Peyer's patch (tissue), 4 donors: ENCODE data around the gene PRRG2. TPM values are rescaled to one million over a fixed set of nuclear protein-coding genes. Genes with fewer than 3 reads are reported as not detected.

ENCODE experiments used
- DNase-seq, 3 donors: peaks; one replicate each; pipeline ENCODE4 v3.0.0-alpha.2; 2017 to 2019
- H3K27ac ChIP-seq, 4 donors: fragments of 200-600 bp; sonication (generic); one replicate each; pipeline ENCODE4 v1.5.1; 2016 to 2019
- H3K27me3 ChIP-seq, 2 donors: fragments of 200-600 bp; sonication (generic); one replicate each; pipeline ENCODE4 v1.5.1; 2019
- H3K36me3 ChIP-seq, 3 donors: fragments of 200-600 bp; sonication (generic); one replicate each; pipeline ENCODE4 v1.5.1; 2016 to 2019
- H3K4me1 ChIP-seq, 4 donors: fragments of 200-600 bp; sonication (generic); one replicate each; pipeline ENCODE4 v1.5.1; 2016 to 2019
- H3K4me3 ChIP-seq, 4 donors: fragments of 200-600 bp; sonication (generic); 1 replicate in 3 of 4; 2 replicates in 1 of 4; pipeline ENCODE4 v1.5.1; 2016 to 2019; ENCODE audit warnings: mild to moderate bottlenecking in 1 of 4
- H3K9me3 ChIP-seq, 4 donors: fragments of 200-600 bp; sonication (generic); one replicate each; pipeline ENCODE4 v1.5.1; 2016 to 2019; ENCODE audit warnings: mild to moderate bottlenecking in 1 of 4
- POLR2A ChIP-seq, 2 donors: fragments of 450-650 bp; IDR thresholded peaks; one replicate each; pipeline ENCODE4 v1.5.1; 2017; ENCODE audit warnings: antibody characterized with exemption in 2 of 2, mild to moderate bottlenecking in 2 of 2, moderate library complexity in 2 of 2
- total RNA-seq, 4 donors: library from RNA; depleted of rRNA; stranded (reverse); fragments of >200 nt; gene quantifications; one replicate each; pipeline ENCODE4 v1.1.0, GENCODE V29; 2016
- TF ChIP-seq, protein P1 (sequence below), 6 experiments: fragments of 450-650 bp in 4 of 6; fragments of 200-600 bp in 2 of 6; sonication (generic) in 1 of 6; IDR thresholded peaks; one replicate each; pipeline ENCODE4 v1.5.1; 2017 to 2019; ENCODE audit warnings: antibody characterized with exemption in 6 of 6, mild to moderate bottlenecking in 3 of 6, moderate library complexity in 1 of 6

Gene PRRG2
- total RNA-seq, 4 donors from 2014 or later: 1.7 to 20.8 (median 13.1) TPM

DNA sequence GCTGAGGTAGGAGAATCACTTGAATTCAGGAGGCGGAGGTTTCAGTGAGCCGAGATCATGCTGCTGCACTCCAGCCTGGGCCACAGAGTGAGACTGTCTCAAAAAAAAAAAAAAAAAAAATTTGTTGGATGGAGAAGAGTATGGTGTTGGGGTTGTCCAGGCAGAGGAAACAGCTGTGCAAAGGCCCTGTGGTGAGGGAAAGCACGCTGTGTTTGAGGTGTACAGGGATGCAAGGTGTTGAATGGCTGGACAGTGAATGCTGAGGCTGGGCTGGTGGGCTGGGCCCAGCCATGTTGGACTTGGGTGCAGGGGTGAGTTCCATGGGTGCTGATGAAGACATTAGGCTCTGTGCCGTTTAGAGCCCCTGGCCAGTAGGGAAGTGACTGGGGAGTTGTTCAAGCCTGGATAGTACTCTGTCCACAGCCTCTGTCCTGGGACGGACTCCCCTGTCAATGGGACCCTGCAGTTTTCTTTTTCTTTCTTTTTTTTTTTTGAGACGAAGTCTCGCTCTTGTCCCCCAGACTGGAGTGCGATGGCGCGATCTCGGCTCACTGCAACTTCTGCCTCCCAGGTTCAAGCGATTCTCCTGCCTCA is 28.5 kb downstream of the PRRG2 start:
- DNase-seq: no peak
- no peaks in the 10 kb centered on the region for H3K9me3 ChIP-seq
- no peak for TF ChIP-seq POLR2A (IDR thresholded peaks at IDR 0.05)
- TF ChIP-seq, protein P1, sequence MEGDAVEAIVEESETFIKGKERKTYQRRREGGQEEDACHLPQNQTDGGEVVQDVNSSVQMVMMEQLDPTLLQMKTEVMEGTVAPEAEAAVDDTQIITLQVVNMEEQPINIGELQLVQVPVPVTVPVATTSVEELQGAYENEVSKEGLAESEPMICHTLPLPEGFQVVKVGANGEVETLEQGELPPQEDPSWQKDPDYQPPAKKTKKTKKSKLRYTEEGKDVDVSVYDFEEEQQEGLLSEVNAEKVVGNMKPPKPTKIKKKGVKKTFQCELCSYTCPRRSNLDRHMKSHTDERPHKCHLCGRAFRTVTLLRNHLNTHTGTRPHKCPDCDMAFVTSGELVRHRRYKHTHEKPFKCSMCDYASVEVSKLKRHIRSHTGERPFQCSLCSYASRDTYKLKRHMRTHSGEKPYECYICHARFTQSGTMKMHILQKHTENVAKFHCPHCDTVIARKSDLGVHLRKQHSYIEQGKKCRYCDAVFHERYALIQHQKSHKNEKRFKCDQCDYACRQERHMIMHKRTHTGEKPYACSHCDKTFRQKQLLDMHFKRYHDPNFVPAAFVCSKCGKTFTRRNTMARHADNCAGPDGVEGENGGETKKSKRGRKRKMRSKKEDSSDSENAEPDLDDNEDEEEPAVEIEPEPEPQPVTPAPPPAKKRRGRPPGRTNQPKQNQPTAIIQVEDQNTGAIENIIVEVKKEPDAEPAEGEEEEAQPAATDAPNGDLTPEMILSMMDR (IDR thresholded peaks at IDR 0.05): no peak
- H3K4me3 ChIP-seq: no peak overlapping the region
- no peaks in the 10 kb centered on the region for H3K27me3 ChIP-seq
- peaks cover 0 to 67% (median 0%) of the 10 kb centered on the region in 3 donors for H3K36me3 ChIP-seq
- H3K4me1 ChIP-seq: no peaks in the 10 kb centered on the region
- no peak overlapping the region for H3K27ac ChIP-seq

DNA sequence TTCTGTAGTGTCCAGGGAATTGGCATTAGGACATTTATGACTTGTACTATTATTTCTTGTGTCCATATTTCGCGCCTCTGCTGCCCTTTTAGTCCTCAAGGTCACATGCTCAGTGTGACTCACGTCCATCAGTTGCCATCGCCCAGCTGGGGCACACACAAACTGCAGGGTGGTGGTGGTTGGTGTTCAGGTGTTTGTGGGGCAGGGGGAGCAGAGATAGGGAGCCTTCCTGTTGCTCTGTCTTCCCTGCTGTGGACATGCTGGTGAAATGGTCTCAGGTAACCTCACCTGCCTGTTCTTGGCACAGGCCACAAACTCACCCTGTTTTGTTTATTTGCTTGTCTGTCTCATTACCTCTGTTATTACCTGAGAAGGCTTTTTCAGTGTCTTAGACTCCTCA is 32.3 kb downstream of the PRRG2 start:
- DNase-seq: no peak
- no peak overlapping the region for H3K27ac ChIP-seq
- no peaks in the 10 kb centered on the region for H3K27me3 ChIP-seq
- no peak overlapping the region for H3K4me3 ChIP-seq
- H3K9me3 ChIP-seq: no peaks in the 10 kb centered on the region
- TF ChIP-seq, protein P1 (IDR thresholded peaks at IDR 0.05): no peak
- no peak for TF ChIP-seq POLR2A (IDR thresholded peaks at IDR 0.05)
- peaks cover 0 to 76% (median 0%) of the 10 kb centered on the region in 3 donors for H3K36me3 ChIP-seq
- no peaks in the 10 kb centered on the region for H3K4me1 ChIP-seq

DNA sequence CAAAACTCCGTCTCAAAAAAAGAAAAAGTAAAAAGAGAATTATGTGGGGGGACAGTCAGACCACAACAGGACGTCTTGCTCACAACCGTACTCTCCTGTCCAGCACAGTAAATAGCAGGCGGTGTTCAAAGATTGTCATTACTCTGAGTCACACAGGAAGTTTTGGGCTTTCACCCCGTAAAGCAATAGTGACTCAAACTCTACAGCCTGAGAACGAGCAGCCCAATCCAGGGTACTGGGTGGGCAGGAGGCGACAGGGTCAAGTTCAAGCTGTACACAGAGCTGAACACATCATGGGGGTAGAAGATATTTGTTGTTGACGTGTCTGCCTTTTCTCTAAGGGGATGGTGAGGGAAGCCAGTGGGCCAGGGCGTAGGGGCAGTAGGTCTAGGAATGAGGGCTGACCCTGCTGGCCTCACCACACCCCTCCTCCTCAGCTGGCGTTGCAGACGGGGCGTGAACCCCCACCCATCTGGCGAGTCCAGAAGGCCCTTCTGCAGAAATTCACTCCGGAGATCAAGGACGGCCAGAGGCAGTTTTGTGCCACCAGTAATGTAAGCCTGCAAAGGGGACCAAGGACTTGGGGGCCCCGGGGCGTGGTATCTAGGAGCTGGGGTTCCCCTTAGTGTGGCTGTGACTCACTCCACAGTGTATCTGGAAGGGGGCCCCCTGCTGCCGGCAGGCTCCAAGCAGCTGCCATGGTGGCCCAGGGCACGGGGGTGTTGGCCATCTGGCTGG is 33.1 kb downstream of the PRRG2 start:
- TF ChIP-seq POLR2A (IDR thresholded peaks at IDR 0.05): no peak
- TF ChIP-seq, protein P1 (IDR thresholded peaks at IDR 0.05): no peak
- no peaks in the 10 kb centered on the region for H3K9me3 ChIP-seq
- H3K27me3 ChIP-seq: no peaks in the 10 kb centered on the region
- H3K27ac ChIP-seq: no peak overlapping the region
- H3K4me1 ChIP-seq: no peaks in the 10 kb centered on the region
- DNase-seq: no peak
- no peak overlapping the region for H3K4me3 ChIP-seq
- peaks cover 0 to 72% (median 0%) of the 10 kb centered on the region in 3 donors for H3K36me3 ChIP-seq

DNA sequence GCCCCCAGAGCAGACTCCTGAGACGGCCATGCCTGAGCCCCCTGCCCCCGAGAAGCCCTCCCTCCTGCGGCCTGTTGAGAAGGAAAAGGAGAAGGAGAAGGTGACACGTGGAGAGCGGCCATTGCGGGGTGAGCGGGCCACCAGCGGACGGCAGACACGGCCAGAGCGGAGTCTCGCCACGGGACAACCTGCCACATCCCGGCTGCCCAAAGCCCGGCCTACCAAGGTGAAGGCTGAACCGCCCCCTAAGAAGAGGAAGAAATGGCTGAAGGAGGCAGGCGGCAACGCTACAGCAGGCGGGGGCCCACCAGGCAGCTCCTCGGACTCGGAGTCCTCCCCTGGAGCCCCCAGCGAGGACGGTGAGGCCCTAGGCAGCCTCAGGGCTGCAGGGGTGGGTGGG is 34.7 kb downstream of the PRRG2 start:
- Histone ChIP-seq H3K27ac (no peak overlapping the region), H3K36me3 (peaks cover 0 to 71% (median 0%) of the 10 kb centered on the region in 3 donors), H3K9me3 (no peaks in the 10 kb centered on the region), H3K27me3 (no peaks in the 10 kb centered on the region), H3K4me1 (no peaks in the 10 kb centered on the region), H3K4me3 (no peak overlapping the region)
- no peak for DNase-seq
- no peak for TF ChIP-seq POLR2A (IDR thresholded peaks at IDR 0.05)
- TF ChIP-seq, protein P1 (IDR thresholded peaks at IDR 0.05): no peak

DNA sequence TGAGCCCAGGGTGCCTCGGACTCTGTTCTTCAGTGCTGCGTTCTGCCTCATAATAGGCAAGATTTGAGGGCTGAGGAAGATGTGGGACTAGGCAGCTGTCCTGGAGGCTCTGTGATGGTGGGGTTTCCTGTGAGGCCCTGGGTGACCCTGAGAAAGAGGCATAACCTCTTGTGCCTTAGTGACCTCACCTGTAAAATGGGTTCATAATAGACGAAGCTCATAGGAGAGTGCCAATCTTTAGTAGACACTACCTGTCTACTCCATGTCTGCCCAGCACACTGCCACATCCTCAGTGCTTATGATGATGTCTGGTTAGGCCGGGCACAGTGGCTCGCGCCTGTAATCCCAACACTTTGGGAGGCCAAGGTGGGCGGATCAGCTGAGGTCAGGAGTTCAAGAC is 35.4 kb downstream of the PRRG2 start:
- TF ChIP-seq, protein P1 (IDR thresholded peaks at IDR 0.05): no peak
- Histone ChIP-seq H3K27me3 (no peaks in the 10 kb centered on the region), H3K36me3 (peaks cover 0 to 73% (median 0%) of the 10 kb centered on the region in 3 donors), H3K9me3 (no peaks in the 10 kb centered on the region), H3K27ac (no peak overlapping the region), H3K4me3 (no peak overlapping the region), H3K4me1 (no peaks in the 10 kb centered on the region)
- no peak for DNase-seq
